HCT116 (cell line): ENCODE data around the gene FAR2. TPM values are rescaled to one million over a fixed set of nuclear protein-coding genes. Genes with fewer than 3 reads are reported as not detected.

Source experiments
- ATAC-seq: fragments of 200-7000 bp; cut with Tn5 transposase; 2 replicates; pipeline ENCODE4 v1.9.1; 2020; ENCODE audit warnings: mild to moderate bottlenecking, moderate library complexity
- BruUV-seq: library from RNA; stranded (reverse); fragments of 400-500 nt; replicated peaks from 2 replicates; lab custom pipeline; 2021; lab: Mats Ljungman, UMichigan
- CTCF ChIA-PET: fragments of 300-600 bp; sonication (Branson Sonifier 250); formaldehyde crosslinking; loops from one replicate; lab custom pipeline; 2021; ENCODE audit warnings: antibody characterized with exemption; lab: Charles Lee
- POLR2A ChIA-PET: fragments of 300-600, 350-600 bp; sonication (Branson Sonifier 250); formaldehyde crosslinking; loops from one replicate; lab custom pipeline; 2021; ENCODE audit warnings: antibody characterized with exemption; lab: Charles Lee
- RAD21 ChIA-PET, 2 experiments: fragments of 300-600 bp; sonication (Branson Sonifier 250); formaldehyde crosslinking; loops; one replicate each; lab custom pipeline; 2023; ENCODE audit warnings: low total read pairs in 2 of 2; ENCODE audit not compliant: uncharacterized antibody in 2 of 2, unreplicated experiment in 2 of 2, low non-redundant PET in 1 of 2; lab: Charles Lee
- DNase-seq: peaks from one replicate; pipeline ENCODE4 v3.0.0-alpha.2; 2010; ENCODE audit warnings: low read depth, low spot score
- H2AFZ ChIP-seq: fragments of 200-600 bp; shearing (Covaris generic), sonication (generic); 2 replicates; pipeline ENCODE4 v1.6.1; 2017; ENCODE audit warnings: low read depth, mixed run types, mixed read lengths, antibody characterized with exemption, low read length; ENCODE audit not compliant: poor library complexity, severe bottlenecking
- H3K27ac ChIP-seq: 2 replicates; pipeline ENCODE4 v1.5.1; 2012; ENCODE audit warnings: low read depth, low read length
- H3K27me3 ChIP-seq: fragments of 200-600 bp; sonication (generic); 2 replicates; pipeline ENCODE4 v1.6.1; 2016; ENCODE audit warnings: mixed run types, low read length, mixed read lengths; ENCODE audit not compliant: insufficient read depth
- H3K36me3 ChIP-seq, 2 experiments: fragments of 200-500 bp in 1 of 2; fragments of 200-600 bp in 1 of 2; sonication (Bioruptor generic) in 1 of 2; sonication (generic) in 1 of 2; 2 replicates each; pipeline versions ENCODE4 v1.5.1 to v1.6.1; 2014 to 2016; ENCODE audit warnings: low read length in 2 of 2, inconsistent platforms in 1 of 2, mixed read lengths in 1 of 2, mixed run types in 1 of 2; ENCODE audit not compliant: insufficient read depth in 2 of 2, control insufficient read depth in 1 of 2
- H3K4me1 ChIP-seq, 2 experiments: fragments of 200-600 bp in 1 of 2; sonication (generic) in 1 of 2; 2 replicates each; pipeline versions ENCODE4 v1.5.1 to v1.6.1; 2012 to 2017; ENCODE audit warnings: low read length in 2 of 2, inconsistent platforms in 1 of 2, mild to moderate bottlenecking in 1 of 2, mixed read lengths in 1 of 2, mixed run types in 1 of 2, moderate library complexity in 1 of 2; ENCODE audit not compliant: insufficient read depth in 2 of 2, control insufficient read depth in 1 of 2
- H3K4me2 ChIP-seq: fragments of 200-600 bp; sonication (generic); 2 replicates; pipeline ENCODE4 v1.6.1; 2017; ENCODE audit warnings: mixed run types, low read length, mixed read lengths
- H3K4me3 ChIP-seq, 2 experiments: fragments of 200-600 bp in 1 of 2; sonication (generic) in 1 of 2; replicated peaks in 1 of 2; 2 replicates each; pipeline ENCODE4 v1.5.1; 2011 to 2016; ENCODE audit warnings: low read length in 2 of 2, control low read depth in 1 of 2, low read depth in 1 of 2, mild to moderate bottlenecking in 1 of 2, mixed read lengths in 1 of 2, mixed run types in 1 of 2
- H3K79me2 ChIP-seq: fragments of 200-600 bp; sonication (generic); 2 replicates; pipeline ENCODE4 v1.6.1; 2017; ENCODE audit warnings: mild to moderate bottlenecking, mixed run types, low read length, moderate library complexity, mixed read lengths; ENCODE audit not compliant: insufficient read depth
- H3K9ac ChIP-seq: fragments of 200-600 bp; sonication (generic); 2 replicates; pipeline ENCODE4 v1.6.1; 2016; ENCODE audit warnings: low read length, mixed read lengths
- H3K9me2 ChIP-seq: fragments of 200-600 bp; sonication (generic), shearing (Covaris generic); 2 replicates; pipeline ENCODE4 v1.6.1; 2017; ENCODE audit warnings: mixed run types, mild to moderate bottlenecking, moderate library complexity; ENCODE audit not compliant: insufficient read depth
- H3K9me3 ChIP-seq, 2 experiments: fragments of 200-500 bp in 1 of 2; fragments of 200-600 bp in 1 of 2; sonication (Bioruptor generic) in 1 of 2; sonication (generic) in 1 of 2; 2 replicates each; pipeline ENCODE4 v1.6.1; 2014 to 2017; ENCODE audit warnings: low read length in 2 of 2, mixed read lengths in 2 of 2, inconsistent platforms in 1 of 2, low read depth in 1 of 2, mild to moderate bottlenecking in 1 of 2, mixed run types in 1 of 2, moderate library complexity in 1 of 2; ENCODE audit not compliant: control insufficient read depth in 1 of 2, insufficient read depth in 1 of 2
- H4K20me1 ChIP-seq: fragments of 200-600 bp; sonication (generic), shearing (Covaris generic); 2 replicates; pipeline ENCODE4 v1.6.1; 2017; ENCODE audit warnings: mixed run types, mild to moderate bottlenecking, moderate library complexity; ENCODE audit not compliant: insufficient read depth
- CBX3 ChIP-seq: IDR thresholded peaks from 2 replicates; pipeline ENCODE4 v1.6.1; 2012; ENCODE audit warnings: low read depth
- EGR1 ChIP-seq: IDR thresholded peaks from 2 replicates; pipeline ENCODE4 v1.6.1; 2012; ENCODE audit warnings: low read depth
- EZH2 ChIP-seq: fragments of 200-600 bp; sonication (generic); IDR thresholded peaks from 2 replicates; pipeline ENCODE4 v1.6.1; 2017; ENCODE audit warnings: antibody characterized with exemption, mixed run types
- EZH2phosphoT487 ChIP-seq: fragments of 200-600 bp; IDR thresholded peaks from 2 replicates; pipeline ENCODE4 v1.6.1; 2018; ENCODE audit warnings: antibody characterized with exemption, borderline replicate concordance
- FOSL1 ChIP-seq: IDR thresholded peaks from 2 replicates; pipeline ENCODE4 v1.6.1; 2012; ENCODE audit warnings: low read depth
- JUND ChIP-seq: IDR thresholded peaks from 2 replicates; pipeline ENCODE4 v1.6.1; 2012
- POLR2A ChIP-seq: IDR thresholded peaks from 2 replicates; pipeline ENCODE4 v1.7.0; 2011; ENCODE audit warnings: borderline replicate concordance; ENCODE audit not compliant: insufficient read depth, insufficient read length; ENCODE audit errors: extremely low read depth
- POLR2AphosphoS5 ChIP-seq: IDR thresholded peaks from 2 replicates; pipeline ENCODE4 v1.6.1; 2011; ENCODE audit warnings: mild to moderate bottlenecking, low read depth, low read length, moderate library complexity
- RAD21 ChIP-seq: IDR thresholded peaks from 2 replicates; pipeline ENCODE4 v1.6.1; 2012; ENCODE audit warnings: low read depth, mild to moderate bottlenecking
- SIN3A ChIP-seq: IDR thresholded peaks from 2 replicates; pipeline ENCODE4 v1.6.1; 2012; ENCODE audit warnings: low read depth
- SP1 ChIP-seq: IDR thresholded peaks from 2 replicates; pipeline ENCODE4 v1.6.1; 2012; ENCODE audit warnings: low read depth
- SRF ChIP-seq: IDR thresholded peaks from 2 replicates; pipeline ENCODE4 v1.6.1; 2012; ENCODE audit warnings: low read depth
- TCF7L2 ChIP-seq: IDR thresholded peaks from 2 replicates; pipeline ENCODE4 v1.7.0; 2011; ENCODE audit warnings: borderline replicate concordance, inconsistent platforms; ENCODE audit not compliant: insufficient read depth, insufficient read length; ENCODE audit errors: extremely low read depth
- YY1 ChIP-seq: IDR thresholded peaks from 2 replicates; pipeline ENCODE4 v1.6.1; 2011; ENCODE audit warnings: low read length, low read depth, moderate library complexity, mild to moderate bottlenecking; ENCODE audit not compliant: insufficient replicate concordance; ENCODE audit errors: extremely low read depth
- ZFX ChIP-seq: fragments of 450-650 bp; IDR thresholded peaks from 2 replicates; pipeline ENCODE4 v1.6.1; 2017
- ZNF274 ChIP-seq: fragments of 200-500 bp; sonication (Bioruptor generic); IDR thresholded peaks from 2 replicates; pipeline ENCODE4 v1.6.1; 2014; ENCODE audit warnings: mild to moderate bottlenecking, low read depth, low read length, inconsistent platforms
- intact Hi-C: fragments of 100-400 bp; cut with micrococcal nuclease; formaldehyde crosslinking; loops from 2 replicates; pipeline ENCODE4 v1.10.0; 2022
- total RNA-seq: library from RNA; stranded (reverse); gene quantifications from one replicate; pipeline ENCODE4 v1.2.1, GENCODE V29; 2021; ENCODE audit not compliant: unreplicated experiment
- TF ChIP-seq, protein P1 (sequence below): IDR thresholded peaks from 2 replicates; pipeline ENCODE4 v1.6.1; 2012
- TF ChIP-seq, protein P2 (sequence below): IDR thresholded peaks from 2 replicates; pipeline ENCODE4 v1.6.1; 2012
- TF ChIP-seq, protein P3 (sequence below): IDR thresholded peaks from 2 replicates; pipeline ENCODE4 v1.6.1; 2012; ENCODE audit warnings: low read depth

FAR2 gene
- total RNA-seq, 1 experiment from 2014 or later, result 9.7 TPM

DNA sequence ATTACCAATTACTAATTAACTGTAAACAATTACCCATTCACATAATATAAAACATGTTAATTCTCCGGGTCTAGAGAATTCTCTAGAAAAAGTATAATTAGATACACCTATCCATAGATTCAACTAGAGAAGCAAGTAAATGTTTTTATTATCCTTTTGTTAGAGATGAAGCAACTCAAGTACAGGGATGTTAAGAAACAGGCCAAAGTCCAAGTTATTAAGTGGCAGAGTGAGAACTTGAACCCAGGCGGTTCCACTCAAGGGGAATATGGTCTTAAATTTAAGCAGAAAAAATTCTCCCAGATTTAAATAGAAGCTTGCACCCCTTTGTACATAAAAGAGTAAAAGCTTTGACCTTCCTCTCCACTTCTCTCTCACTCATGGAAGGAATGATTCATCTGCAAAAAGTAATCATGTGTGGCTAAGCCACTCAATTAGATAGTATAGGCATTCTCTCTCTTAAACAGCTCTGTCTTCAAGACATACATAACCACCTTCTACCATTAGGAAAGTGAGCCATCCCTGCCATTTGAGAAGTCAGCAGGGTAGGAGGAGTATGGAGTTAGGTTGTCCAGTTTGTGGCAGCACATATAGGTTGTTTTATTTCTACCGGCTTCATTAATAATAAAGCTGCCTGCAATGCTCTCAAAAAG is 197.8 kb downstream of the FAR2 start (continued):
- TF ChIP-seq, protein P1, sequence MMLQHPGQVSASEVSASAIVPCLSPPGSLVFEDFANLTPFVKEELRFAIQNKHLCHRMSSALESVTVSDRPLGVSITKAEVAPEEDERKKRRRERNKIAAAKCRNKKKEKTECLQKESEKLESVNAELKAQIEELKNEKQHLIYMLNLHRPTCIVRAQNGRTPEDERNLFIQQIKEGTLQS, result no peak
- TF ChIP-seq CBX3 (no peak), EZH2 (no peak), EZH2phosphoT487 (no peak), YY1 (no peak)

DNA sequence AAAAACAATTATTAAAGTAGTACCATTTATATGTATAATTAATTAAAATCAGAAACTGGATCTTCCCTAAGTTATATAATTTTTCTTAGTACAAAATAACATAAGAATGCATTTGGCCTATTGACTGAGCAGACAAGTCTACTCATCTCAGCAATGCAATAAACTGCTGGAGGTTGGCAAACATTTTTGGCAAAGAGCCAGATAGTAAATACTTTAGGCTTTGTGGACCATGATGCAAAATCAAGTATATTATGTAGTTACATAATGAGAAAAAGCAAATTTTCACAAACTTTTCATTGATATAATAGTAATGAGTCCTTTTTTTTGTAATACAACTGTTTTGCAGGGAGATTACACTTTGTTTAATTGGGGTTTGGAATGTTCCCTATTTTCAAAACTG is 201.0 kb downstream of the FAR2 start:
- H2AFZ ChIP-seq, result no peak overlapping the region
- H3K27ac ChIP-seq, result no peak overlapping the region
- H3K4me3 ChIP-seq, result no peak overlapping the region
- H3K4me2 ChIP-seq, result no peak overlapping the region
- TF ChIP-seq TCF7L2 (no peak), SIN3A (no peak), EGR1 (no peak), POLR2AphosphoS5 (no peak), RAD21 (no peak), EZH2phosphoT487 (no peak), ZFX (no peak), POLR2A (no peak), FOSL1 (no peak), SP1 (no peak), JUND (no peak), EZH2 (no peak), ZNF274 (no peak), SRF (no peak)
- TF ChIP-seq, protein P2, sequence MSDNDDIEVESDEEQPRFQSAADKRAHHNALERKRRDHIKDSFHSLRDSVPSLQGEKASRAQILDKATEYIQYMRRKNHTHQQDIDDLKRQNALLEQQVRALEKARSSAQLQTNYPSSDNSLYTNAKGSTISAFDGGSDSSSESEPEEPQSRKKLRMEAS, result no peak
- TF ChIP-seq, protein P1, result no peak
- TF ChIP-seq, protein P3, sequence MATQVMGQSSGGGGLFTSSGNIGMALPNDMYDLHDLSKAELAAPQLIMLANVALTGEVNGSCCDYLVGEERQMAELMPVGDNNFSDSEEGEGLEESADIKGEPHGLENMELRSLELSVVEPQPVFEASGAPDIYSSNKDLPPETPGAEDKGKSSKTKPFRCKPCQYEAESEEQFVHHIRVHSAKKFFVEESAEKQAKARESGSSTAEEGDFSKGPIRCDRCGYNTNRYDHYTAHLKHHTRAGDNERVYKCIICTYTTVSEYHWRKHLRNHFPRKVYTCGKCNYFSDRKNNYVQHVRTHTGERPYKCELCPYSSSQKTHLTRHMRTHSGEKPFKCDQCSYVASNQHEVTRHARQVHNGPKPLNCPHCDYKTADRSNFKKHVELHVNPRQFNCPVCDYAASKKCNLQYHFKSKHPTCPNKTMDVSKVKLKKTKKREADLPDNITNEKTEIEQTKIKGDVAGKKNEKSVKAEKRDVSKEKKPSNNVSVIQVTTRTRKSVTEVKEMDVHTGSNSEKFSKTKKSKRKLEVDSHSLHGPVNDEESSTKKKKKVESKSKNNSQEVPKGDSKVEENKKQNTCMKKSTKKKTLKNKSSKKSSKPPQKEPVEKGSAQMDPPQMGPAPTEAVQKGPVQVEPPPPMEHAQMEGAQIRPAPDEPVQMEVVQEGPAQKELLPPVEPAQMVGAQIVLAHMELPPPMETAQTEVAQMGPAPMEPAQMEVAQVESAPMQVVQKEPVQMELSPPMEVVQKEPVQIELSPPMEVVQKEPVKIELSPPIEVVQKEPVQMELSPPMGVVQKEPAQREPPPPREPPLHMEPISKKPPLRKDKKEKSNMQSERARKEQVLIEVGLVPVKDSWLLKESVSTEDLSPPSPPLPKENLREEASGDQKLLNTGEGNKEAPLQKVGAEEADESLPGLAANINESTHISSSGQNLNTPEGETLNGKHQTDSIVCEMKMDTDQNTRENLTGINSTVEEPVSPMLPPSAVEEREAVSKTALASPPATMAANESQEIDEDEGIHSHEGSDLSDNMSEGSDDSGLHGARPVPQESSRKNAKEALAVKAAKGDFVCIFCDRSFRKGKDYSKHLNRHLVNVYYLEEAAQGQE, result no peak
- H3K79me2 ChIP-seq, result no peaks in the 10 kb centered on the region
- no peaks in the 10 kb centered on the region for H3K27me3 ChIP-seq
- POLR2A ChIA-PET, result no interaction called here
- no TSS peak for BruUV-seq
- ATAC-seq (no peak), DNase-seq (no peak)
- no peaks in the 10 kb centered on the region for H3K4me1 ChIP-seq
- H3K36me3 ChIP-seq, result peaks cover 5 to 7% of the 10 kb centered on the region in 2 experiments; a peak in 1 of 4 replicates
- CTCF ChIA-PET, result no interaction called here
- H3K9ac ChIP-seq, result no peak overlapping the region
- H3K9me3 ChIP-seq, result no peaks in the 10 kb centered on the region
- H4K20me1 ChIP-seq, result 0 out of 2 replicates have a peak, but pooled peaks cover 10% of the 10 kb centered on the region
- intact Hi-C loops, result no loop called here
- no peaks in the 10 kb centered on the region for H3K9me2 ChIP-seq
- RAD21 ChIA-PET, result no interaction called here
